Thyroid gland (tissue), 4 donors: ENCODE data around the gene COMT. TPM values are rescaled to one million over a fixed set of nuclear protein-coding genes. Genes with fewer than 3 reads are reported as not detected.

Experiments
- DNase-seq, 2 donors: peaks; one replicate each; pipeline ENCODE4 v3.0.0-alpha.2; 2019
- H3K27ac ChIP-seq, 3 donors: fragments of 200-600 bp; sonication (generic); 1 replicate in 2 of 3; 2 replicates in 1 of 3; pipeline ENCODE4 v1.5.1; 2016 to 2019; ENCODE audit warnings: mild to moderate bottlenecking in 1 of 3, moderate library complexity in 1 of 3
- H3K27me3 ChIP-seq: fragments of 200-600 bp; sonication (generic); one replicate; pipeline ENCODE4 v1.5.1; 2019
- H3K36me3 ChIP-seq, 2 donors: fragments of 200-600 bp; sonication (generic); one replicate each; pipeline ENCODE4 v1.5.1; 2016 to 2019
- H3K4me1 ChIP-seq, 2 donors: fragments of 200-600 bp; sonication (generic); one replicate each; pipeline ENCODE4 v1.5.1; 2017 to 2019
- H3K4me3 ChIP-seq, 3 donors: fragments of 200-600 bp; sonication (generic); replicated peaks in 1 of 3; 1 replicate in 2 of 3; 2 replicates in 1 of 3; pipeline ENCODE4 v1.5.1; 2016; ENCODE audit warnings: mild to moderate bottlenecking in 1 of 3
- H3K9me3 ChIP-seq: fragments of 200-600 bp; sonication (generic); one replicate; pipeline ENCODE4 v1.5.1; 2017
- POLR2A ChIP-seq, 2 donors: fragments of 450-650 bp; IDR thresholded peaks; one replicate each; pipeline ENCODE4 v1.6.1; 2017; ENCODE audit warnings: antibody characterized with exemption in 2 of 2, mild to moderate bottlenecking in 2 of 2, moderate library complexity in 1 of 2
- WGBS, 2 donors: methylation state at CpG; one replicate each; pipeline ENCODE4 v1.1.5; 2017; 5-methylcytosine and 5-hydroxymethylcytosine counted together
- intact Hi-C: fragments of 100-400 bp; cut with DNase I; formaldehyde crosslinking; loops from one replicate; pipeline ENCODE4 v1.15.1; 2023
- total RNA-seq, 4 donors: library from RNA; depleted of rRNA; stranded (reverse); fragments of >200 nt; gene quantifications; one replicate each; pipeline ENCODE4 v1.2.3, GENCODE V29; 2016
- TF ChIP-seq, protein P1 (sequence below), 6 experiments: fragments of 200-600 bp in 3 of 6; fragments of 450-650 bp in 3 of 6; sonication (generic) in 3 of 6; IDR thresholded peaks; one replicate each; pipeline ENCODE4 v1.5.1; 2016 to 2019; ENCODE audit warnings: antibody characterized with exemption in 6 of 6, mild to moderate bottlenecking in 2 of 6, inconsistent platforms in 1 of 6, moderate library complexity in 1 of 6

Gene COMT
- total RNA-seq, 4 donors from 2014 or later, result 92.6 to 216 (median 138) TPM

- peak; percentile 48 to 55 for DNase-seq
These were observed 73.1 kb downstream of the COMT start for GRCh38 chr22:20014526-20015186.

DNA sequence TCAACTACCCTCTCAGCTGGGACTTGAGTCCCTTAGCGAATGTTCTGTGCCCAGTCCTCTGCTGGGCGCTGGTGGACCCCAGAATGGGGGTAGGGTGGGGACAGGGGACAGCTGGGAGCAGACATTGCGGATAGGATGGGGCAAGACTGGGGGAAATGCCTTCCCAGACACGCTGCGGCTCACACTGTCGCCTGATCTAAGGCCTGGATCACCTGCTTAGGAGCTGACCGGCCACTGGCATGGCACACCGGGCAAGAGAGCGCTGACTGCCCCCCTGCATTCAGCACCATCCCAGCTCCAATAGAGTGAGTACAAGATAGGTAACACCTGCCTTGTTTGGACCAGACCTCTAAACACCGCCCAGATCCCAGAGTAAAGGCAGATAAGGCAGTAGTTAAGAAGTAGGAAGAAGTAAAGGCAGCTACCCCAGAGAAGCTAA is 73.6 kb downstream of the COMT start:
- Histone ChIP-seq H3K27me3 (no peaks in the 10 kb centered on the region), H3K27ac (peak overlapping the region; percentile 54 to 74 (median 71)), H3K36me3 (no peaks in the 10 kb centered on the region), H3K4me1 (peaks cover 18 to 38% of the 10 kb centered on the region in 2 donors), H3K9me3 (no peaks in the 10 kb centered on the region), H3K4me3 (peak overlapping the region in 1 of 3 donors; percentile 89)
- intact Hi-C loops, result no loop called here
- no peak for DNase-seq
- 87 to 89% methylated on average over 8 to 9 of the region's 10 CpGs for WGBS, 2 donors
- TF ChIP-seq, protein P1, sequence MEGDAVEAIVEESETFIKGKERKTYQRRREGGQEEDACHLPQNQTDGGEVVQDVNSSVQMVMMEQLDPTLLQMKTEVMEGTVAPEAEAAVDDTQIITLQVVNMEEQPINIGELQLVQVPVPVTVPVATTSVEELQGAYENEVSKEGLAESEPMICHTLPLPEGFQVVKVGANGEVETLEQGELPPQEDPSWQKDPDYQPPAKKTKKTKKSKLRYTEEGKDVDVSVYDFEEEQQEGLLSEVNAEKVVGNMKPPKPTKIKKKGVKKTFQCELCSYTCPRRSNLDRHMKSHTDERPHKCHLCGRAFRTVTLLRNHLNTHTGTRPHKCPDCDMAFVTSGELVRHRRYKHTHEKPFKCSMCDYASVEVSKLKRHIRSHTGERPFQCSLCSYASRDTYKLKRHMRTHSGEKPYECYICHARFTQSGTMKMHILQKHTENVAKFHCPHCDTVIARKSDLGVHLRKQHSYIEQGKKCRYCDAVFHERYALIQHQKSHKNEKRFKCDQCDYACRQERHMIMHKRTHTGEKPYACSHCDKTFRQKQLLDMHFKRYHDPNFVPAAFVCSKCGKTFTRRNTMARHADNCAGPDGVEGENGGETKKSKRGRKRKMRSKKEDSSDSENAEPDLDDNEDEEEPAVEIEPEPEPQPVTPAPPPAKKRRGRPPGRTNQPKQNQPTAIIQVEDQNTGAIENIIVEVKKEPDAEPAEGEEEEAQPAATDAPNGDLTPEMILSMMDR (IDR thresholded peaks at IDR 0.05), result no peak
- no peak for TF ChIP-seq POLR2A (IDR thresholded peaks at IDR 0.05)

More at GRCh38 chr22:20014526-20015186, 73.1 kb downstream of the COMT start:
- peak overlapping the region; percentile 54 to 74 (median 71) for H3K27ac ChIP-seq
- H3K4me3 ChIP-seq, result no peak overlapping the region
- no peak for TF ChIP-seq POLR2A (IDR thresholded peaks at IDR 0.05)
- TF ChIP-seq, protein P1 (IDR thresholded peaks at IDR 0.05), result no peak
- 55 to 65% methylated on average over 4 to 5 of the region's 5 CpGs for WGBS, 2 donors
- H3K36me3 ChIP-seq, result no peaks in the 10 kb centered on the region
- peaks cover 17 to 37% of the 10 kb centered on the region in 2 donors for H3K4me1 ChIP-seq
- no peaks in the 10 kb centered on the region for H3K9me3 ChIP-seq
- intact Hi-C loops, result no loop called here
- H3K27me3 ChIP-seq, result no peaks in the 10 kb centered on the region

DNA sequence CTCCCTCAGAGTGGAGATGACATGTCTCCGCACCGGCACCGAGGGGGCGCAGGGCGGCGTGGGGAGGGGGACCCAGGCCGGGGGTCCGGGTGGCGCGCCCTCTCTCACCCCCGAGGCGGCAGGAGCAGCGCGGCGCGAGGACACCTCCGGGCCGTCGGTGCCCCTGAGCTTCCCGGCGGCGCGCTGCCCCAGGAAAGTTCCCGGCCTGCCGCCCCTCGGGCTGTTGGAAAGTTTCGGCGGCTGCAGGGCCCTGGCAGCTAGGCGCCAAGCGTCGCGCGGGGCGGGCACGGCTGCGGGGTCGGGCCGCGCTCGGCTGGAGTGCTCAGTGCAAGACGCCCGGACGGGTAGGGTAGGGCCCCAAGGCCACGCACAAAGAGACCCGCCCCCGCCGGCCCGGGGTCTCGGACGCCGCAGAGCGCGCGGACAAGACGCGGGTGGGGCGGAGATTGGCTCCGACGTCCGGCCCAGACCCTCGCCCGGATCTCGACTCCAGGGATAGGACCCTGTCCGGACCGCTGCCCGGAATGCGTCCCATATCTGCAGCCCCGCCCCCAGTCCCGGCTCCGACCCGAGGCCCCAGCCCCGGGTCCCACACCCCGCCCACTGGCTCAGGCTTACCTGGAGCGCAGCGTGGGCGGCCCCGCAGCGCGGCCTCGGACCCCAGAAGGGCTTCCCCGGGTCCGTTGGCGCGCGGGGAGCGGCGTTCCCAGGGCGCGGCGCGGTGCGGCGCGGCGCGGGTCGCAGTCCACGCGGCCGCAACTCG is 74.6 kb downstream of the COMT start:
- 0% methylated on average over 2 of the region's 101 CpGs for WGBS, 2 donors
- no peaks in the 10 kb centered on the region for H3K9me3 ChIP-seq
- intact Hi-C loops, result no loop called here
- no peaks in the 10 kb centered on the region for H3K36me3 ChIP-seq
- H3K27me3 ChIP-seq, result no peaks in the 10 kb centered on the region
- H3K4me3 ChIP-seq, result peak overlapping the region; percentile 49 to 89 (median 77)
- peak; percentile 58 to 74 for DNase-seq
- peak overlapping the region in 2 of 3 donors; percentile 51 to 54 for H3K27ac ChIP-seq
- TF ChIP-seq, protein P1 (IDR thresholded peaks at IDR 0.05), result no peak
- no peak for TF ChIP-seq POLR2A (IDR thresholded peaks at IDR 0.05)
- peaks cover 22 to 42% of the 10 kb centered on the region in 2 donors for H3K4me1 ChIP-seq

DNA sequence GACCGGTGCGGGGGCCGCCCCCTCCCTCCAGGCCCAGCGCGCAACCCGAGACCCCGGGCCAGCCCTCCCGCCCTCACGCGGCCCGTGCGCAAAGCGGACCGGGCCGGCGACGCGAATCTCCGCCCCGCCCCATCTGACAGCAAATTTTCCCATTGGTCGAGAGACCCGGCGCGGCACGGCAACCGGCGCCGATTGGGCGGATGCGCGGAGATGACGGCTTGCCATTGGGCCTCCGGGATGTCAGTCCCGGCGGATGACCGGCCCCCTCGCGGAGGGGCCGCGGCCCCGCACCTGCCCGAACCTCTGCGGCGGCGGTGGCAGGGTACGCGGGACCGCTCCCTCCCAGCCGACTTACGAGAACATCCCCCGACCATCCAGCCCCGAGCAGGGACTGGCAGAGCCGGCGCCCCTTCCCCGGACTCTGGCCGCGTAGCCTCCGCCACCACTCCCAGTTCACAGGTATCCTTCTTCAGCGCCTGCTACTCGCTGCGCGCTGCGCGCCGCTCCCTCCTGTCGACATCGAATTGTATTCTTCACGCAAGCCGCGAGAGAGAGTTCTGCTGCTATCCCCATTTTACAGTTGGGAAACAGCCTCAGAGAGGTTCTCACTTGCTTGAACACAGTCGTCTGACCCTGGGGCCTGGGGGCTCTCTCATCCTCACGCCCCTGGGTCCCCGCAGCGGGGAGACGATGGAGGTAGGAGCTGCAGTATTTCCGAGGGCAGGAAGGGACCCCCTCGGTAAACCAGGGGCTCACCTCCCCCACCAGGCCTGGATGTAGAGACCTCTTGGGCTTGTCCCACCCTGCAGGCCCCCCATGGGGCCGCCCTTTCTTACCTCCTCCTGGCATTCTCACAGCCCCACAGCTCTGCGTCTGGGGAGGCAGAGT is 75.4 kb downstream of the COMT start, which contains the start of gene ARVCF:
Gene ARVCF, minus strand, starts transcription at position 90 of the 888 bp plus-strand sequence. CDS start 26,029 bp downstream, outside the sequence.
- Histone ChIP-seq H3K27ac (peak within 1 kb of the TSS in 2 of 3 donors; percentile 51 to 54), H3K27me3 (no peaks in the 10 kb centered on the region), H3K36me3 (no peaks in the 10 kb centered on the region), H3K9me3 (no peaks in the 10 kb centered on the region), H3K4me3 (peak within 1 kb of the TSS; percentile 49 to 89 (median 77)), H3K4me1 (peaks cover 29 to 47% of the 10 kb centered on the region in 2 donors)
- WGBS, 2 donors, result 4 to 6% methylated on average over 8 to 27 of the region's 79 CpGs
- TF ChIP-seq, protein P1 (IDR thresholded peaks at IDR 0.05), result peak in 4 of 6 experiments; percentile 4 to 44 (median 26)
- TF ChIP-seq POLR2A (IDR thresholded peaks at IDR 0.05), result peak in 1 of 2 donors; percentile 61
- DNase-seq, result peak; percentile 93 to 95
- intact Hi-C loops, result no loop called here
